ENCODE data around the gene CA9. TPM values are rescaled to one million over a fixed set of nuclear protein-coding genes. Genes with fewer than 3 reads are reported as not detected.

The CA9 gene
- total and polyA plus RNA-seq, 2 donors (not counting 3 experiments of a cell fraction or from before 2014, with no cell fraction given): 0.18 TPM; not detected in 1

GRCh38 chr9:35685506-35685905 is 11.8 kb downstream of the CA9 start:
- ChIA-PET CTCF (interaction anchor here (1.0 to 4.1 kb wide), 2 partner anchors 9 to 11 kb away, joined by 4 to 26 read pairs; no protein-coding TSS in a partner anchor), POLR2A (no interaction called here)
- no TSS peak for BruUV-seq (replicated peaks)
- no peak overlapping the region for H3K27ac ChIP-seq (ENCODE audit: insufficient read depth, low read depth, low read length)
- H3K36me3 ChIP-seq (ENCODE audit: control insufficient read depth in 2 of 2, extremely low read depth in 1 of 2, insufficient read depth in 2 of 2, low read length in 2 of 2): peaks cover 8 to 26% of the 10 kb centered on the region in 2 experiments
- peaks cover 36% of the 10 kb centered on the region for H3K79me2 ChIP-seq (ENCODE audit: control insufficient read depth, insufficient read depth, low read length)
- dilution Hi-C loops (cut with MboI; ENCODE audit: extremely low pct_ligation_motif_present, low sequenced_read_pairs): no loop called here
- no peak overlapping the region for H3K4me3 ChIP-seq (replicated peaks in 1 of 3; ENCODE audit: insufficient read depth in 1 of 3, low read depth in 1 of 3, low read length in 3 of 3)
- H3K4me1 ChIP-seq (ENCODE audit: control insufficient read depth, extremely low read depth, insufficient read depth, low read length): peaks cover 24% of the 10 kb centered on the region
- H3K4me2 ChIP-seq (ENCODE audit: insufficient read depth, low read length): no peak overlapping the region
- DNase-seq (ENCODE audit: low read depth, low spot score) (no peak), FAIRE-seq (no peak)
- H3K27me3 ChIP-seq (ENCODE audit: control insufficient read depth in 2 of 2, insufficient read depth in 2 of 2, low read length in 2 of 2): no peaks in the 10 kb centered on the region
- intact Hi-C loops (cut with micrococcal nuclease): no loop called here
- H3K9me1 ChIP-seq (replicated peaks; ENCODE audit: control insufficient read depth, extremely low read depth, insufficient read depth, low read length): no peaks in the 10 kb centered on the region
- no peaks in the 10 kb centered on the region for H4K20me1 ChIP-seq (replicated peaks; ENCODE audit: control insufficient read depth, extremely low read depth, insufficient read depth, low read length)
- H2AFZ ChIP-seq (ENCODE audit: low read depth, low read length): no peak overlapping the region
- no peaks in the 10 kb centered on the region for H3K9me3 ChIP-seq (replicated peaks; ENCODE audit: control insufficient read depth, insufficient read depth, low read length)
- H3K9ac ChIP-seq (replicated peaks; ENCODE audit: extremely low read depth, insufficient read depth, low read length): no peak overlapping the region
- no peak for TF ChIP-seq MAX (IDR thresholded peaks at IDR 0.05; ENCODE audit: insufficient read depth, insufficient read length)
- TF ChIP-seq MYC (IDR thresholded peaks at IDR 0.05; ENCODE audit: low read depth, low read length): no peak
- TF ChIP-seq POLR2AphosphoS5 (IDR thresholded peaks at IDR 0.05; ENCODE audit: insufficient read depth, low read depth, low read length): no peak
- no peak for TF ChIP-seq FOS (IDR thresholded peaks at IDR 0.05; ENCODE audit: borderline replicate concordance, insufficient read depth, low read length)
- TF ChIP-seq JUN (IDR thresholded peaks at IDR 0.05; ENCODE audit: borderline replicate concordance, insufficient read depth, insufficient read length, low read depth): no peak
- TF ChIP-seq POLR2A (IDR thresholded peaks at IDR 0.05; ENCODE audit: low read depth, low read length): no peak
